HepG2 (cell line): ENCODE data around the gene FXN. TPM values are rescaled to one million over a fixed set of nuclear protein-coding genes. Genes with fewer than 3 reads are reported as not detected.

Experiments
- CSRNP1 ChIP-seq: sonication (generic); formaldehyde crosslinking; IDR thresholded peaks from 2 replicates; pipeline ENCODE4 v1.8.1; 2023; ENCODE audit warnings: mild to moderate bottlenecking, missing genetic modification reagents
- GABPA ChIP-seq, 2 experiments: IDR thresholded peaks; 2 replicates each; pipeline ENCODE4 v1.6.1; 2011 to 2016; ENCODE audit warnings: low read depth in 2 of 2, low read length in 1 of 2, missing biosample characterization in 1 of 2, missing genetic modification characterization in 1 of 2
- HNRNPL ChIP-seq: fragments of 200-400 bp; formaldehyde crosslinking; IDR thresholded peaks from 2 replicates; pipeline ENCODE4 v1.6.1; 2017; ENCODE audit warnings: mild to moderate bottlenecking, low read depth, low read length
- KDM5B ChIP-seq: sonication (generic); formaldehyde crosslinking; IDR thresholded peaks from 2 replicates; pipeline ENCODE4 v1.4.0; 2020; ENCODE audit warnings: missing genetic modification reagents, mild to moderate bottlenecking, borderline replicate concordance
- MTA1 ChIP-seq: sonication (generic); formaldehyde crosslinking; IDR thresholded peaks from 2 replicates; pipeline ENCODE4 v1.4.0; 2020; ENCODE audit warnings: missing genetic modification reagents, mild to moderate bottlenecking, borderline replicate concordance
- PRDM10 ChIP-seq: sonication (generic); formaldehyde crosslinking; IDR thresholded peaks from 2 replicates; pipeline ENCODE4 v1.4.0; 2020; ENCODE audit warnings: low read depth, missing genetic modification reagents
- REXO4 ChIP-seq: sonication (generic); formaldehyde crosslinking; IDR thresholded peaks from 2 replicates; pipeline ENCODE4 v1.8.0; 2022; ENCODE audit warnings: missing genetic modification reagents, mild to moderate bottlenecking, borderline replicate concordance
- SALL2 ChIP-seq: sonication (generic); formaldehyde crosslinking; IDR thresholded peaks from 2 replicates; pipeline ENCODE4 v1.8.1; 2023; ENCODE audit warnings: mild to moderate bottlenecking, missing genetic modification reagents, inconsistent platforms
- SIX4 ChIP-seq: sonication (generic); formaldehyde crosslinking; IDR thresholded peaks from 2 replicates; pipeline ENCODE4 v1.4.0; 2020; ENCODE audit warnings: missing genetic modification reagents
- SSRP1 ChIP-seq: IDR thresholded peaks from 2 replicates; pipeline ENCODE4 v1.6.1; 2016; ENCODE audit warnings: control low read depth
- ZBTB34 ChIP-seq: sonication (generic); formaldehyde crosslinking; IDR thresholded peaks from 2 replicates; pipeline ENCODE4 v1.8.0; 2022; ENCODE audit warnings: mild to moderate bottlenecking, missing genetic modification reagents
- ZNF230 ChIP-seq: sonication (generic); formaldehyde crosslinking; IDR thresholded peaks from 2 replicates; pipeline ENCODE4 v1.4.0; 2020; ENCODE audit warnings: mild to moderate bottlenecking, missing genetic modification reagents
- ZNF496 ChIP-seq: sonication (generic); formaldehyde crosslinking; IDR thresholded peaks from 2 replicates; pipeline ENCODE4 v1.8.1; 2023; ENCODE audit warnings: mild to moderate bottlenecking, moderate library complexity, missing genetic modification reagents; ENCODE audit not compliant: insufficient replicate concordance
- polyA plus RNA-seq, 8 experiments: library from polyadenylated mRNA; depleted of rRNA in 3 of 8; stranded (reverse) in 7 of 8; unstranded in 1 of 8; fragments of >200 nt; fragmentation: Illumina TruSeq in 4 of 8; extraction: Trizol in 4 of 8; gene quantifications; 2 replicates each; pipeline versions ENCODE4 v1.2.1 to v1.2.3, GENCODE V29; 2011 to 2016; ENCODE audit warnings: low read depth in 4 of 8, missing spikeins in 1 of 8, mixed read lengths in 1 of 8; ENCODE audit not compliant: insufficient read depth in 1 of 8
- total RNA-seq, 5 experiments: library from RNA; depleted of rRNA; stranded (reverse); fragments of >200 nt; fragmentation: Illumina TruSeq; extraction: Trizol; gene quantifications; 2 replicates each; pipeline ENCODE4 v1.2.3, GENCODE V29; 2016; ENCODE audit warnings: low read depth in 1 of 5
- TF ChIP-seq, protein P1 (sequence below), 2 experiments: IDR thresholded peaks; 2 replicates each; pipeline ENCODE4 v1.6.1; 2011 to 2012; ENCODE audit warnings: low read length in 2 of 2, borderline replicate concordance in 1 of 2, low read depth in 1 of 2, mild to moderate bottlenecking in 1 of 2, moderate library complexity in 1 of 2

Gene FXN
- total and polyA plus RNA-seq, 2 of the 13 experiments (the other 11 are each of a cell fraction or from before 2014, with no cell fraction given), result 24.1 to 26.0 TPM

DNA sequence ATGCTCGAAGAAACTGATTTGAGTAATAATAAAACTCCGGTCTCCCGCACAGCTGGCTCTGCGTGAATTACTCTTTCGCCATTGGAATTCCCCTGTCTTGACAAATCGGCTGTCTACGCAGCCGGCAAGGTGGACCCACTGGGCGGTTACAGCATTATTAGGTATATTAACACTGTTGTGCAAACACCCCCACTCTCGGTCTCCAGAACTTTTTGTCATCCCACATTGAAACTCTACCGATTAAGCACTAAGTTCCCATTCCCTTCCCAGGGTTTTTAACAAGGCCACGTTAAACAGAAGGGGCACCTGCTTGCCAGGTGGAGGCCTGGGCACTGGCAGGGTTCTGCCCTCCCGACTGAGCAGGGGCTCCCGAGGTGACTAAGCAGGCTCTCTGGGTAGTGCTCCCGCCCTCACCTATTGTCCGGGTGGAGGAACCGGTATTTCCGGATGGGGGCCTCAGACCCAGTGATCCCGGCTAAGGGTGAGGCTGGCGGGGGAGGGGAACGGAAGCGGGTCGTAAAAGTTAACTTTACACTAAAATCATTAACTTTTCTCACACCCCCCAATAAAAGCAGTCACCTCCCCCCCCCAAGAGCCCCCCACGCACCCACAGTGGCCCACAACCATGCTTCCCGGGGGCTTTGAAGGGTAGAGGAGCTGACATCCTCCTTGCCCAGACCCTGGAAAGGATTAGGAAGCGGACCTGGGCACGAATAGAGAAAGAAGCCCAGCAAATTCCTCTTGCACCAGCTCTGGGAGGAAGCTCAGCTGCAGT lies 85.0 kb downstream of the FXN start (continued):
- TF ChIP-seq CSRNP1 (CRISPR knock-in tag), result no peak
- TF ChIP-seq, protein P1, sequence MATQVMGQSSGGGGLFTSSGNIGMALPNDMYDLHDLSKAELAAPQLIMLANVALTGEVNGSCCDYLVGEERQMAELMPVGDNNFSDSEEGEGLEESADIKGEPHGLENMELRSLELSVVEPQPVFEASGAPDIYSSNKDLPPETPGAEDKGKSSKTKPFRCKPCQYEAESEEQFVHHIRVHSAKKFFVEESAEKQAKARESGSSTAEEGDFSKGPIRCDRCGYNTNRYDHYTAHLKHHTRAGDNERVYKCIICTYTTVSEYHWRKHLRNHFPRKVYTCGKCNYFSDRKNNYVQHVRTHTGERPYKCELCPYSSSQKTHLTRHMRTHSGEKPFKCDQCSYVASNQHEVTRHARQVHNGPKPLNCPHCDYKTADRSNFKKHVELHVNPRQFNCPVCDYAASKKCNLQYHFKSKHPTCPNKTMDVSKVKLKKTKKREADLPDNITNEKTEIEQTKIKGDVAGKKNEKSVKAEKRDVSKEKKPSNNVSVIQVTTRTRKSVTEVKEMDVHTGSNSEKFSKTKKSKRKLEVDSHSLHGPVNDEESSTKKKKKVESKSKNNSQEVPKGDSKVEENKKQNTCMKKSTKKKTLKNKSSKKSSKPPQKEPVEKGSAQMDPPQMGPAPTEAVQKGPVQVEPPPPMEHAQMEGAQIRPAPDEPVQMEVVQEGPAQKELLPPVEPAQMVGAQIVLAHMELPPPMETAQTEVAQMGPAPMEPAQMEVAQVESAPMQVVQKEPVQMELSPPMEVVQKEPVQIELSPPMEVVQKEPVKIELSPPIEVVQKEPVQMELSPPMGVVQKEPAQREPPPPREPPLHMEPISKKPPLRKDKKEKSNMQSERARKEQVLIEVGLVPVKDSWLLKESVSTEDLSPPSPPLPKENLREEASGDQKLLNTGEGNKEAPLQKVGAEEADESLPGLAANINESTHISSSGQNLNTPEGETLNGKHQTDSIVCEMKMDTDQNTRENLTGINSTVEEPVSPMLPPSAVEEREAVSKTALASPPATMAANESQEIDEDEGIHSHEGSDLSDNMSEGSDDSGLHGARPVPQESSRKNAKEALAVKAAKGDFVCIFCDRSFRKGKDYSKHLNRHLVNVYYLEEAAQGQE (IDR thresholded peaks at IDR 0.05; ENCODE audit: borderline replicate concordance in 1 of 2, low read depth in 1 of 2, low read length in 2 of 2), result no peak; a peak in 1 of 4 replicates
- peak; percentile 54; the same call in 1 of the 2 replicates for TF ChIP-seq PRDM10 (CRISPR knock-in tag)
- TF ChIP-seq GABPA (IDR thresholded peaks at IDR 0.05; ENCODE audit: low read depth, low read length), result peak; percentile 33; the same call in 1 of the 2 replicates
- TF ChIP-seq GABPA (CRISPR knock-in tag; IDR thresholded peaks at IDR 0.05; ENCODE audit: low read depth), result peak; percentile 80
- TF ChIP-seq KDM5B (CRISPR knock-in tag), result 0 out of 2 replicates have a peak, but pooled peaks have one; percentile 12
- TF ChIP-seq SIX4 (CRISPR knock-in tag), result no peak
- TF ChIP-seq ZNF230, result peak; percentile 57; the same call in 1 of the 2 replicates
- TF ChIP-seq ZNF496 (CRISPR knock-in tag), result no peak
- no peak for TF ChIP-seq SALL2 (CRISPR knock-in tag)
- no peak for TF ChIP-seq MTA1
- TF ChIP-seq ZBTB34, result no peak
- TF ChIP-seq SSRP1 (CRISPR knock-in tag), result no peak
- TF ChIP-seq REXO4 (CRISPR knock-in tag), result no peak
- TF ChIP-seq HNRNPL, result peak; percentile 97
